K562 (cell line): Measurements from ENCODE around the gene CREB3L2. TPM values are rescaled to one million over a fixed set of nuclear protein-coding genes. Genes with fewer than 3 reads are reported as not detected.

Experiments used
- ATAC-seq: fragments of 200-7000 bp; cut with Tn5 transposase; 3 replicates; pipeline ENCODE4 v1.9.1; 2020; ENCODE audit warnings: moderate library complexity
- BruUV-seq: library from RNA; stranded (reverse); fragments of 400-500 nt; replicated peaks from 2 replicates; lab custom pipeline; 2021; lab: Mats Ljungman, UMichigan
- CTCF ChIA-PET: fragments of 300-600 bp; formaldehyde crosslinking; extraction: SDS; loops from one replicate; lab custom pipeline; 2021; ENCODE audit warnings: low intra/inter-chr PET ratio; lab: Yijun Ruan, JAX
- POLR2A ChIA-PET: fragments of 300-600, 350-650 bp; sonication (Branson Sonifier 250); formaldehyde crosslinking; extraction: SDS; loops from one replicate; lab custom pipeline; 2021; ENCODE audit warnings: antibody characterized with exemption, inconsistent platforms; lab: Yijun Ruan, JAX
- DNase-seq, 4 experiments: peaks; one replicate each; pipeline versions ENCODE4 v3.0.0 to v3.0.0-alpha.2; 2011 to 2018; ENCODE audit warnings: low spot score in 3 of 4, mixed read lengths in 3 of 4; ENCODE audit errors: extremely low read depth in 1 of 4
- FAIRE-seq: peaks from 2 replicates; lab custom pipeline; 2011; peaks lifted over from hg19 to GRCh38; lab: Jason Lieb, UNC
- H2AFZ ChIP-seq: 2 replicates; pipeline ENCODE4 v1.6.0; 2011; ENCODE audit warnings: low read depth, low read length, control low read depth, inconsistent platforms
- H3K27ac ChIP-seq: fragments of 200-600 bp; 3 replicates; pipeline ENCODE4 v1.8.0; 2011; ENCODE audit warnings: low read depth, mild to moderate bottlenecking, control low read depth, inconsistent platforms, low read length, moderate library complexity, mixed read lengths; ENCODE audit errors: extremely low read depth
- H3K27me3 ChIP-seq, 2 experiments: fragments of 300-600 bp in 1 of 2; 2 replicates in 1 of 2; 3 replicates in 1 of 2; pipeline versions ENCODE4 v1.6.0 to v1.8.0; 2011; ENCODE audit warnings: inconsistent platforms in 2 of 2, low read length in 2 of 2, mild to moderate bottlenecking in 1 of 2, mixed read lengths in 1 of 2, moderate library complexity in 1 of 2; ENCODE audit not compliant: control insufficient read depth in 2 of 2, insufficient read depth in 2 of 2
- H3K36me3 ChIP-seq: fragments of 300-600 bp; 3 replicates; pipeline ENCODE4 v1.8.0; 2011; ENCODE audit warnings: mild to moderate bottlenecking, low read length, inconsistent platforms; ENCODE audit not compliant: control insufficient read depth, insufficient read depth
- H3K4me1 ChIP-seq, 2 experiments: fragments of 200-600 bp in 1 of 2; replicated peaks in 1 of 2; 2 replicates in 1 of 2; 3 replicates in 1 of 2; pipeline versions ENCODE4 v1.5.1 to v1.8.0; 2011; ENCODE audit warnings: inconsistent platforms in 2 of 2, low read length in 2 of 2, mild to moderate bottlenecking in 1 of 2, mixed read lengths in 1 of 2, moderate library complexity in 1 of 2; ENCODE audit not compliant: control insufficient read depth in 2 of 2, insufficient read depth in 2 of 2
- H3K4me2 ChIP-seq: 2 replicates; pipeline ENCODE4 v1.6.1; 2011; ENCODE audit warnings: low read length, control low read depth, inconsistent platforms, mixed read lengths; ENCODE audit not compliant: insufficient read depth
- H3K4me3 ChIP-seq: fragments of 200-600 bp; sonication (generic), shearing (Covaris generic); 2 replicates; pipeline ENCODE4 v1.5.1; 2016; ENCODE audit warnings: control low read depth, inconsistent platforms
- H3K79me2 ChIP-seq: fragments of 200-600 bp; 3 replicates; pipeline ENCODE4 v1.8.0; 2011; ENCODE audit warnings: low read length, inconsistent platforms; ENCODE audit not compliant: control insufficient read depth, insufficient read depth
- H3K9ac ChIP-seq, 2 experiments: 2 replicates each; pipeline versions ENCODE4 v1.6.0 to v1.6.1; 2011; ENCODE audit warnings: low read depth in 2 of 2, low read length in 2 of 2, control low read depth in 1 of 2, inconsistent platforms in 1 of 2, mild to moderate bottlenecking in 1 of 2, mixed read lengths in 1 of 2; ENCODE audit not compliant: insufficient read depth in 1 of 2
- H3K9me1 ChIP-seq: one replicate; pipeline ENCODE4 v1.6.0; 2011; ENCODE audit warnings: inconsistent platforms, mild to moderate bottlenecking, low read length, moderate library complexity; ENCODE audit not compliant: control insufficient read depth, insufficient read depth
- H3K9me3 ChIP-seq: replicated peaks from 2 replicates; pipeline ENCODE4 v1.5.1; 2011; ENCODE audit warnings: low read depth, low read length, inconsistent platforms; ENCODE audit not compliant: control insufficient read depth, insufficient read depth
- H4K20me1 ChIP-seq: replicated peaks from 2 replicates; pipeline ENCODE4 v1.6.1; 2011; ENCODE audit warnings: low read length, inconsistent platforms, mixed read lengths; ENCODE audit not compliant: control insufficient read depth, insufficient read depth
- FOXP4 ChIP-seq: sonication (generic); formaldehyde crosslinking; IDR thresholded peaks from 2 replicates; pipeline ENCODE4 v1.8.0; 2022; ENCODE audit warnings: mild to moderate bottlenecking, missing genetic modification reagents, borderline replicate concordance
- HCFC1 ChIP-seq: IDR thresholded peaks from 2 replicates; pipeline ENCODE4 v1.6.1; 2012; ENCODE audit warnings: low read depth, low read length, improper control_type of control experiment
- HMBOX1 ChIP-seq: sonication (generic); IDR thresholded peaks from 2 replicates; pipeline ENCODE4 v1.6.1; 2016
- HOXB6 ChIP-seq: fragments of 250-450 bp; sonication (Bioruptor Pico); IDR thresholded peaks from 2 replicates; pipeline ENCODE4 v1.5.1; 2022; ENCODE audit warnings: mild to moderate bottlenecking, borderline replicate concordance
- JUN ChIP-seq, 2 experiments: sonication (generic) in 1 of 2; formaldehyde crosslinking in 1 of 2; IDR thresholded peaks; 2 replicates each; pipeline versions ENCODE4 v1.6.1 to v1.8.0; 2012 to 2022; ENCODE audit warnings: borderline replicate concordance in 2 of 2, mild to moderate bottlenecking in 2 of 2, improper control_type of control experiment in 1 of 2, low read depth in 1 of 2, low read length in 1 of 2, missing genetic modification reagents in 1 of 2
- PHF8 ChIP-seq: fragments of 200-600 bp; sonication (generic); IDR thresholded peaks from 2 replicates; pipeline ENCODE4 v1.6.1; 2012; ENCODE audit warnings: mixed run types, mild to moderate bottlenecking, inconsistent platforms, low read length, moderate library complexity, borderline replicate concordance
- PML ChIP-seq: IDR thresholded peaks from 2 replicates; pipeline ENCODE4 v1.6.1; 2012; ENCODE audit warnings: low read length, inconsistent platforms
- POU5F1 ChIP-seq: fragments of 150-350 bp; IDR thresholded peaks from 2 replicates; pipeline ENCODE4 v1.6.1; 2014; ENCODE audit warnings: borderline replicate concordance, low read length, low read depth, mild to moderate bottlenecking; ENCODE audit not compliant: partially characterized antibody
- RAD21 ChIP-seq, 2 experiments: fragments of 250-450 bp in 1 of 2; fragments of 450-650 bp in 1 of 2; sonication (Bioruptor Pico) in 1 of 2; formaldehyde crosslinking in 1 of 2; IDR thresholded peaks in 1 of 2; conservative IDR thresholded peaks in 1 of 2; 2 replicates each; pipeline versions ENCODE4 v1.4.0 to v1.8.0; 2020 to 2022; ENCODE audit warnings: mild to moderate bottlenecking in 2 of 2, moderate library complexity in 1 of 2
- RBBP5 ChIP-seq: fragments of 200-600 bp; sonication (generic); IDR thresholded peaks from 2 replicates; pipeline ENCODE4 v1.6.1; 2012; ENCODE audit warnings: borderline replicate concordance, mild to moderate bottlenecking, low read length, control low read depth, inconsistent platforms; ENCODE audit not compliant: insufficient read depth, poor library complexity, severe bottlenecking
- SAFB2 ChIP-seq: fragments of 200-400 bp; formaldehyde crosslinking; IDR thresholded peaks from 2 replicates; pipeline ENCODE4 v1.6.1; 2018; ENCODE audit warnings: borderline replicate concordance, low read length, low read depth, moderate library complexity; ENCODE audit not compliant: severe bottlenecking
- SRF ChIP-seq, 2 experiments: fragments of 250-450, 450-650 bp in 1 of 2; sonication (Bioruptor Pico) in 1 of 2; sonication (generic) in 1 of 2; formaldehyde crosslinking; IDR thresholded peaks; 2 replicates each; pipeline versions ENCODE4 v1.5.0 to v1.5.1; 2020 to 2022; ENCODE audit warnings: mild to moderate bottlenecking in 1 of 2, missing genetic modification reagents in 1 of 2
- TFAP4 ChIP-seq: sonication (generic); formaldehyde crosslinking; IDR thresholded peaks from 2 replicates; pipeline ENCODE4 v1.8.0; 2022; ENCODE audit warnings: missing genetic modification reagents, mild to moderate bottlenecking, moderate library complexity, borderline replicate concordance
- ZFP1 ChIP-seq: fragments of 450-650 bp; formaldehyde crosslinking; IDR thresholded peaks from 2 replicates; pipeline ENCODE4 v1.4.0; 2020; ENCODE audit warnings: mild to moderate bottlenecking, mixed read lengths
- ZNF217 ChIP-seq: sonication (generic); formaldehyde crosslinking; IDR thresholded peaks from 2 replicates; pipeline ENCODE4 v1.8.0; 2022; ENCODE audit warnings: mild to moderate bottlenecking, missing genetic modification reagents
- ZNF436 ChIP-seq: fragments of 250-450, 450-650 bp; sonication (Bioruptor Pico); formaldehyde crosslinking; IDR thresholded peaks from 2 replicates; pipeline ENCODE4 v1.7.0; 2020; ENCODE audit warnings: mild to moderate bottlenecking
- ZNF507 ChIP-seq: conservative IDR thresholded peaks from 2 replicates; pipeline ENCODE4 v1.6.1; 2017; ENCODE audit warnings: missing genetic modification characterization, missing compliant biosample characterization
- WGBS: fragments of 100-300 bp; shearing (Covaris generic); methylation state at CpG from one replicate; pipeline ENCODE4 v1.1.6; 2016; ENCODE audit warnings: low coverage, mixed read lengths; ENCODE audit not compliant: insufficient coverage; ENCODE audit errors: missing lambda C conversion rate; 5-methylcytosine and 5-hydroxymethylcytosine counted together
- in situ Hi-C: fragments of 300-500 bp; cut with MboI; formaldehyde crosslinking; loops from 4 replicates; pipeline ENCODE4 v1.15.0; 2018; ENCODE audit warnings: inconsistent platforms, mixed read lengths
- intact Hi-C: fragments of 100-400 bp; cut with micrococcal nuclease; formaldehyde crosslinking; loops from 2 replicates; pipeline ENCODE4 v1.14.2; 2022
- polyA plus RNA-seq, 8 experiments: library from polyadenylated mRNA; depleted of rRNA in 4 of 8; stranded (reverse) in 5 of 8; unstranded in 3 of 8; fragments of >200 nt; fragmentation: Nextera tagmentation in 2 of 8; fragmentation: Illumina TruSeq in 1 of 8; extraction: Ambion mirVana in 2 of 8; extraction: Trizol in 1 of 8; gene quantifications; 2 replicates each; pipeline versions ENCODE4 v1.2.1 to v1.2.3, GENCODE V29; 2011 to 2014; ENCODE audit warnings: inconsistent platforms in 1 of 8, missing spikeins in 1 of 8
- total RNA-seq, 7 experiments: library from RNA; depleted of rRNA in 6 of 7; stranded (reverse); fragments of >200 nt in 6 of 7; fragmentation: Illumina TruSeq in 2 of 7; extraction: Trizol in 2 of 7; gene quantifications; 2 replicates each; pipeline versions ENCODE4 v1.2.1 to v1.2.3, GENCODE V29; 2011 to 2021; ENCODE audit warnings: low replicate concordance in 1 of 7

Gene CREB3L2
- total and polyA plus RNA-seq, 9 of the 15 experiments (the other 6 are each of a cell fraction or from before 2014, with no cell fraction given): 7.1 to 45.6 (median 15.8) TPM

- Histone ChIP-seq H2AFZ (no peak overlapping the region; the same call in 1 of the 2 replicates), H3K9me3 (no peaks in the 10 kb centered on the region), H3K4me3 (no peak overlapping the region), H3K4me2 (peak overlapping the region; percentile 8; the same call in 1 of the 2 replicates), H3K9ac (peak overlapping the region; percentile 8 to 11; a peak in 1 of 4 replicates), H3K36me3 (peaks cover 16% of the 10 kb centered on the region), H3K27me3 (no peaks in the 10 kb centered on the region), H3K27ac (peak overlapping the region; percentile 77), H4K20me1 (peaks cover 4% of the 10 kb centered on the region; the same call in 1 of the 2 replicates), H3K9me1 (peaks cover 3% of the 10 kb centered on the region), H3K4me1 (peaks cover 36 to 88% of the 10 kb centered on the region in 2 experiments), H3K79me2 (peaks cover 95% of the 10 kb centered on the region)
- intact Hi-C loops: no loop called here
- ATAC-seq: peak; percentile 13
- DNase-seq: peak in 2 of 4 experiments; percentile 58 to 60
- in situ Hi-C loops: no loop called here
- BruUV-seq: no TSS peak
- CTCF ChIA-PET: no interaction called here
- FAIRE-seq: no peak
- POLR2A ChIA-PET: interaction anchor here (1.0 to 2.7 kb wide), 6 partner anchors 9 to 116 kb away, joined by 3 to 15 read pairs (median 4); no protein-coding TSS in a partner anchor
- WGBS: 55% methylated on average over 4 of the region's 4 CpGs
- TF ChIP-seq ZNF217 (CRISPR knock-in tag) (no peak), ZFP1 (no peak), HMBOX1 (peak; percentile 94), ZNF507 (tag) (no peak), ZNF436 (CRISPR knock-in tag) (no peak), PHF8 (peak; percentile 6; the same call in 1 of the 2 replicates), HCFC1 (no peak), JUN (IDR thresholded peaks at IDR 0.05; ENCODE audit: borderline replicate concordance, low read depth, low read length) (no peak), JUN (CRISPR knock-in tag; IDR thresholded peaks at IDR 0.05; ENCODE audit: borderline replicate concordance) (peak; percentile 48; the same call in 1 of the 2 replicates), FOXP4 (CRISPR knock-in tag) (no peak), RAD21 (CRISPR knock-in tag; conservative IDR thresholded peaks at IDR 0.05 in 1 of 2, IDR thresholded peaks at IDR 0.05 in 1 of 2) (no peak), TFAP4 (no peak), SAFB2 (no peak), PML (no peak), RBBP5 (peak; percentile 39), POU5F1 (no peak), SRF (CRISPR knock-in tag; IDR thresholded peaks at IDR 0.05) (no peak), HOXB6 (CRISPR knock-in tag) (no peak)
Measured at GRCh38 chr7:137994216-137994615, 7.7 kb downstream of the CREB3L2 start.
